GM18907 (cell line): ENCODE measurements around the gene AJM1.

Experiments used
- ATAC-seq: cut with Tn5 transposase; IDR thresholded peaks from one replicate; pipeline ENCODE4 v1.9.1; 2021; ENCODE audit warnings: mild to moderate bottlenecking, moderate library complexity; ENCODE audit not compliant: unreplicated experiment

Gene AJM1

GRCh38 chr9:136807281-136808074, 34.8 kb upstream of the AJM1 start, which contains the start of gene RABL6:
RABL6 (plus strand) TSS chr9:136807948; CDS start chr9:136808197, 249 bp downstream.
- peak; percentile 71 for ATAC-seq

GRCh38 chr9:136808075-136808805, 34.0 kb upstream of the AJM1 start:
- peak; percentile 41 for ATAC-seq

DNA sequence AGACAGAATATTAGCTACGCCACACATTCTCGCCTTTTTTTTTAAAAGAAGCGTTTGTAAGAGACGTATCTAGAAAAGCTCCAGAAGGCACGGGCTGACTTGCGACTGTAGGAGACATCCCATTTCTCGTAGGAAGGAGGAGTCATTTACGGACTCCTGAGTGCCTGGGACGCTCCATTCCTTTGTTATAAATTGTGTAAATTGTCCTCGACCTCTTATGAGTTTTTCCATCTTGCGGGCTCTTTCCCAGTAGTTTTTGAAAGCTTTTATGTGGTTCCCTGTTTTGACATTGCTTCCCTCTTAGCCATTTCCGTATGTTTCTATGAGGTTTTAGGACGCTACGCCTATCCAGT, 33.5 kb upstream of the AJM1 start:
- ATAC-seq = no peak

DNA sequence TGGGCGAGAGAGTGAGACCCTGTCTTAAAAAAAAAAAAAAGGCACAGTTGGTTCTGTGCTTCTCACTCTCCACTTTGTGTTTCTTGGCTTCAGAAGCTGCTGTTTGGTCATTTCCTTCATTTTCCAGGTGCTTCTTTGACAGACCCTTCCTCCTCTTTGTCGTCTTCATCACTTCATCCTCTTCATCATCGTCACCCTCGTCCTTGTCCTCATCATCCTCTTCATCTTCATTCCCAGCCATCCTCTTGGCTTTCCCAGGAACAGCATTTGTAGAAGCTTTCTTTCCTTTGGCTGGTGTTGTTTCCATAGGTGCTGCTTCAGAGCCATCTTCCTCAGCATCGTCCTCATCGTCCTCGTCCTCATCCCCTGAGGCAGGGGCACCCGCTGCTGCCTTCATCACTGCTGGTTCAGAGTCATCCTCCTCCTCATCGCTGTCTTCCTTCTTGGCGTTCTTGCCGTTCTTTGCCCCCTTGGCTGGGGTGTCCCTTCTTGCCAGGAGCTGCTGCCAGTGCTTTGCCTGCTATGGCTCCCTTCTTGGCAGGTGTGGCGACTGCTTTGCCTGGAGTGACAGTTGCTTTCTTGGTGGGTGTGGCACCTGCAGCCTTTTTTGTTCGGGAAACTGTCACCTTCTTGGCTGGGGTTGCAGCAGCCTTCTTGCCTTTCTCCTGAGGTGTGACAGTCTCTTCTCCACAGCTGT, 27.4 kb upstream of the AJM1 start:
- no peak for ATAC-seq

- no peak for ATAC-seq
Observed at GRCh38 chr9:136815422-136815782, 26.9 kb upstream of the AJM1 start.

- no peak for ATAC-seq
Observed at GRCh38 chr9:136820971-136821825, 21.1 kb upstream of the AJM1 start.

DNA sequence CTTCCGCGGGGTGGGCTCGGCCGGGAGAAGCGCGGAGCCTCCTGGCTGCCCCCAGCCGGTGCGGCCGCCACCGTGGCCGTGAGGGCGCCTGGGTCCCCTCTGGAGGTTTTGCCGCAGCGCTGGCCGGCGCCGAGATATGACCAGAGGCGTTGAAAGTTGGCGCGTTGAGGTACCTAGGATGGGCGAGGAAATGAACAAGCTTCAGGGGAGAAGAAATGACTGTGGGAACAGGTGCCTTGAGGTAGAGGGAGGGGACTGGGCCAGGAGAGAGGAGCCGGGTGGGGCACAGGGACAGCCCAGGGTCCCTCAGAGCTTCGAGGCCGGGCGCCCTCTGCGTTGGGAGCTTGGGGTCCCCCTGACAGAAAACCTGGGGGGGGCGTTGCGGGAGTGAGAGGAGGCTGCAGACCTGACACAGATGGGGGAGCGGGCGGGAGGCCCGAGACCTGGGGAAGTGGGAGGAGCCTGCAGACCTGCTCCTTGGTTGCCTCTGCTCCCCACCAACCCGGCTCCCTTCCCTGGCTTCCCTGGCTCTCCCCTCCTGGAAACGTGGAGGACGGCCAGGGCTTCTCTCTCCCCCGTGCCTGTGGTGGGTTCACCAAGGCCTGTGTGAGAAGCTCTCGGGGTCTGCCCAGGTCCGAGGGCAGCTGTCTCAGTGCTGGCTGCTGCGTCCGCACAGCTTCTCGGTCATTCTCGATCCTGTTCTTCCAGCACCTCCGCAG, 20.3 kb upstream of the AJM1 start:
- no peak for ATAC-seq

DNA sequence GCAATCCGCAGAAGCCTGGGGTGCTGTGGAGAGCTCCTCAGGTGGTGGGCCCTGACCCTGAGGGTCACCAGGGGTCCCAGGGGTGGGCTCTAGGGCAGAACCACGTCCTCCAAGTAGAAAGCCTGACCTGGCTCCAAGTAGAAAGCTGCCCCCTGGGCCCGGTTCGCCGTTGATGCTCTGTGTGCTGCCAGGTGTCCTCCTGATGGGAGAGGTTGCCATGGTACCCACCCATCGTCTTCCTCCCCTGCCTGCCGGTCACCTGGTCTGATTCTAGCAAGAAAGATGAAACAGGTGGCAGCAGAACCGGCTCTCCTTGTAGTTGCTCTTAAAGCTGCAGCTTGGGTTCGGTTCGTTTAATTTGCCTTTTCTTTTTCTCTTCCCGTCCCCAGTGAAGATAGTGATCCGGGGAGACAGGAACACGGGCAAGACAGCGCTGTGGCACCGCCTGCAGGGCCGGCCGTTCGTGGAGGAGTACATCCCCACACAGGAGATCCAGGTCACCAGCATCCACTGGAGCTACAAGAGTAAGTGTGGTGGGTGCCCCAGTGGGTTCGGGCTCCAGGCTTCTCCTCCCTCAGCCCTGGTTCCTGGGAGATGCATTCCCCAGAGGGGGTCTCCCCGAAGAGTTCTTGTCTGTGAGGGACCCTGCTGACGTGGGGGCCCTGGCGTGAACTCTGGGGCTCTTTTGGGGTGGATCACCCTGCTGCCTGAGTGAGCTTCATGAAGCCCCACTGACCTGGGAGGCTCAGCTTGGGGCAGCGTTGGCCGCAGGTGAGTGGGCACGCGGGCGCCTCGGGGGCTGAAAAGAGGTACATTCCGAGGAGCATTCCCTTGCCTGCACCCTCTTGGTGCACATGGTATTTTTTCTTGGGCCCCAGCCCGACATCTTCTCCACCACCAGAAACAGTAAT, 18.9 kb upstream of the AJM1 start:
- no peak for ATAC-seq

- no peak for ATAC-seq
Observed at GRCh38 chr9:136824496-136825225, 17.6 kb upstream of the AJM1 start.

DNA sequence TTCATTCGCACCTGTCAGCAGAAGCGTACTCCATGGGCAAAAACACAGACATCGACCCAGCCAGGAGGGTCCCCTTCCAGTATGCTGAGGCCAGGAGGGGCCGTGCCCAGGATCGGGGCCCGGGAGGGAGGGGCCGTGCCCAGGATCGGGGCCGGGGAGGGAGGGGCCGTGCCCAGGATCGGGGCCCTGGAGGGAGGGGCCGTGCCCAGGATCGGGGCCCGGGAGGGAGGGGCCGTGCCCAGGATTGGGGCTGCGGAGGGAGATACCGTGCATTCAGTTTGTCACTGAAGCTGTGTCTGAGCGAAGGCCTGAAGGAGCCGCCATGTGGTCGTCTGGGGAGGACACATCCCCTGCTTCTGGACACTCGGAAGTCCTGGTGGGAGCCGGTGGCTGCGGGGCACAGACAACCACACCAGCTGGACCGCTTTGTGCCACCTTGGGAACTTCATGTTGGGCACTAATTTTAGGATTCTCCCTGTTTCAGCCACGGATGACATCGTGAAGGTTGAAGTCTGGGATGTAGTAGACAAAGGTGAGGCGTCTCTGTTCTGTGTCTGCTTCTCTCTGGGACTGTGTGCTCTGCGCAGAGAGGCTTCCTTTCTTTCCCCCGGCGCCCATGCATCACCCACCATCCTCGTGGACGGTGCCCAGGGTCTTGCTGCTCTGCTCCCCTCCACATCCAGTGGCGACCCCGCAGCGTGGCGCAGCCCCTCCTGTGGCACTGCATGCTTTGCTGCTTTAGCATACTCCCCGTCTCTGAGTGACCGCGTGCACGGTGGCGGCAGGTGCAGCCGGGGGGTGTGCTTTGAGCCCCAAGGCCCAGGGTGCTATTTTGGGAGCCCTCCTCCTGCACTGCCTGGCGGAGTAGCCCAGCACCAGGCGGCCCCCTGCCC, 16.7 kb upstream of the AJM1 start:
- no peak for ATAC-seq

- no peak for ATAC-seq
Observed at GRCh38 chr9:136826188-136826541, 16.1 kb upstream of the AJM1 start.

DNA sequence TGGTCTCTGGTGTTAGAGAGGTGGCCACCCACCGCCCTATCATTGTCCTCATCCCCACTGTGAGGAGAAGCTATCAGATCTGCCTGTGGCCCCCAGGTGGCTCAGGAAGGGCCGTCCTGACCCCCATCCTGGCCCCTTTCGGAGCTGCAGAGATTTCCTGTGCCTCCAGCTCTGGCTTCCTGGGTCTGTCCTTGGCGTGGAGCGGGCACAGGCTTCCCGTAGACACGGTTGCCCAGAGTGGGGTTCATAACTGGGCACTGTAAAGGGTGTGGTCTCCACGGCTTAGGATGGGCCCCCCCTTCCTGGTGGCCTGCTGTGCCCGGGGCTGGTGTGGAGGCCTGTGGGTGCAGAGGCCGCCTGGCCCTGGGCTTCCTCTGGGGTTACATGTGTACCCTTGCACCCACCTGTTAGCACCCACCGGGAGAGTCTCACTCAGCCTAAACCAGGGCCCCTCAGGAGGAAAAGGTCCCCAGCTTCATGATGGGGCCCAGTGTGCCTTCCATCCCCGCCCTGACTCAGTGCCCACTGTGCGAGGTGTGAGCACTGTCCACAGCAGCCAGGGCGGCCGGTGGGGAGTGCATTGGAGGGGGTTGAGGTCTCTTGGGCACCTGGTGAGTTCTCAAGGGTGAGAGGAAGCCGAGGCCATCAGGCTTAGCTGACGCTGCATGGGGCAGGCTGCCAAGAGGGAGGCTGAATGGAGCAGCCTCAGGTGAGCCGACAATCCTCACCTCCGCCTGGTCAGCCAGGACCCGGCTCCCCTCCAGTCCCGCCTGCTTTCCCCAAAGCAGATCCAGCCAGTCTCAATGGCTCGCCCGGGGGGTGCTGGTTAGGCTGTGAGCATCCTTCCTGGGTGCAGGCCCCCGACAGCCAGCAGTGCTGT, 15.3 kb upstream of the AJM1 start:
- ATAC-seq = no peak

GRCh38 chr9:136827794-136828473, 14.3 kb upstream of the AJM1 start:
- ATAC-seq = no peak

DNA sequence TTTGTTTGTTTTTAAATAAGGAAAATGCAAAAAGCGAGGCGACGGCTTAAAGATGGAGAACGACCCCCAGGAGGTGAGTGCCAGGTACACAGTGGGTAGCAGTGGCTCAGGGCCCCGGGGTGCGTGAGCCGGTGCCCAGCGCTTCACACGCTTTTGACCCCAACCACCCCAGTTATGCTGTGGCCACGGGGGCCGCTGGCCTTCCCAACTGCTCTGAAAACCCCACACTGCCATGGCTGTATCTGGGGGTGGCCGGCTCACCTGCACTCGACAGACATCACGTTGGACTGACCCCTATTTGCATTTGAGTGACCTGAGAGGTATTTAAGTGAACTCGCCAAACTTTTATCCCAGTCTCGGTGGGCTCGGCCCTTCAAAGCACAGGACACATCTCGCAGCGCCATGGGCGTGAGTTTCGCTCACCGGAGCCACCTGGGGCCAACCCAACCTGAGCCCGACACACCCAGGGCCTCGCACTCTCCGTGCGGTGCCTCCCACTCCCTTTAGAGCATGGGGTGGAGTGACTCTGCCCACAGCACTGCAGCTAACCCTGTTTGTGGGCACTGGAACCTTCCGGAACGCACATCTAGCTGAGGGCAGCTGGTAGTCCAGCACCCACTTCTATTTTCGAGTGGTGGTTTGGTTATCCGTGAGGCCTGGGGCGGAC, 13.7 kb upstream of the AJM1 start:
- ATAC-seq = no peak

GRCh38 chr9:136829412-136829811, 12.9 kb upstream of the AJM1 start:
- no peak for ATAC-seq
